OCI-LY7 (cell line): ENCODE measurements around the gene ANAPC15. TPM values are rescaled to one million over a fixed set of nuclear protein-coding genes. Genes with fewer than 3 reads are reported as not detected.

Experiments used
- BruUV-seq: library from RNA; stranded (reverse); fragments of 400-500 nt; replicated peaks from 2 replicates; lab custom pipeline; 2021; lab: Mats Ljungman, UMichigan
- CTCF ChIA-PET: fragments of 300-600 bp; sonication (Branson Sonifier 250); formaldehyde crosslinking; loops from one replicate; lab custom pipeline; 2022; ENCODE audit warnings: antibody characterized with exemption; ENCODE audit not compliant: unreplicated experiment; lab: Charles Lee
- POLR2A ChIA-PET: fragments of 300-600 bp; sonication (Branson Sonifier 250); formaldehyde crosslinking; loops from one replicate; lab custom pipeline; 2022; ENCODE audit warnings: antibody characterized with exemption; lab: Charles Lee
- DNase-seq: peaks from one replicate; pipeline ENCODE4 v3.0.0-alpha.2; 2015; ENCODE audit warnings: low spot score
- H2AFZ ChIP-seq: fragments of 200-600 bp; sonication (generic), shearing (Covaris generic); 2 replicates; pipeline ENCODE4 v1.6.1; 2014; ENCODE audit warnings: mild to moderate bottlenecking, antibody characterized with exemption, low read length, moderate library complexity
- H3K27ac ChIP-seq: fragments of 200-600 bp; sonication (generic); 2 replicates; pipeline ENCODE4 v1.5.1; 2014; ENCODE audit warnings: mixed run types, low read depth, mild to moderate bottlenecking, moderate library complexity, low read length, inconsistent platforms; ENCODE audit not compliant: poor library complexity, severe bottlenecking
- H3K36me3 ChIP-seq: fragments of 200-600 bp; sonication (generic); 2 replicates; pipeline ENCODE4 v1.6.1; 2014; ENCODE audit warnings: mild to moderate bottlenecking, antibody characterized with exemption, low read length, moderate library complexity, mixed read lengths; ENCODE audit not compliant: insufficient read depth
- H3K4me1 ChIP-seq: fragments of 200-600 bp; sonication (generic); 2 replicates; pipeline ENCODE4 v1.5.1; 2014; ENCODE audit warnings: mild to moderate bottlenecking, low read length; ENCODE audit not compliant: insufficient read depth, poor library complexity, severe bottlenecking
- H3K4me2 ChIP-seq: fragments of 200-600 bp; sonication (generic); 2 replicates; pipeline ENCODE4 v1.6.1; 2014; ENCODE audit warnings: mild to moderate bottlenecking, low read length
- H3K4me3 ChIP-seq: fragments of 200-600 bp; sonication (generic); 2 replicates; pipeline ENCODE4 v1.5.1; 2014; ENCODE audit warnings: mild to moderate bottlenecking, low read depth, low read length; ENCODE audit not compliant: poor library complexity, severe bottlenecking
- H3K79me2 ChIP-seq: fragments of 200-600 bp; sonication (generic); 2 replicates; pipeline ENCODE4 v1.6.1; 2016; ENCODE audit warnings: low read depth, mild to moderate bottlenecking, low read length, moderate library complexity, mixed read lengths; ENCODE audit not compliant: insufficient read depth
- H3K9me2 ChIP-seq: fragments of 200-600 bp; sonication (generic); 2 replicates; pipeline ENCODE4 v1.6.1; 2016; ENCODE audit warnings: mild to moderate bottlenecking, low read length, mixed read lengths; ENCODE audit not compliant: insufficient read depth
- H3K9me3 ChIP-seq: fragments of 200-600 bp; sonication (generic); 2 replicates; pipeline ENCODE4 v1.6.1; 2014; ENCODE audit warnings: mild to moderate bottlenecking, mixed run types, low read length, mixed read lengths
- H4K20me1 ChIP-seq: fragments of 200-600 bp; sonication (generic); 2 replicates; pipeline ENCODE4 v1.6.1; 2014; ENCODE audit warnings: mild to moderate bottlenecking, antibody characterized with exemption, low read length, moderate library complexity, mixed read lengths; ENCODE audit not compliant: insufficient read depth
- EZH2phosphoT487 ChIP-seq: fragments of 200-600 bp; sonication (generic); IDR thresholded peaks from 2 replicates; pipeline ENCODE4 v1.6.1; 2018; ENCODE audit warnings: low read depth, borderline replicate concordance, mild to moderate bottlenecking, mixed run types, antibody characterized with exemption, low read length, moderate library complexity, mixed read lengths
- intact Hi-C: fragments of 100-400 bp; cut with micrococcal nuclease; formaldehyde crosslinking; loops from one replicate; pipeline ENCODE4 v1.10.0; 2022; ENCODE audit not compliant: unreplicated experiment
- total RNA-seq, 2 experiments: library from RNA; depleted of rRNA in 1 of 2; stranded (reverse); fragments of >200 nt in 1 of 2; shearing (Covaris generic) in 1 of 2; gene quantifications; 2 replicates each; pipeline ENCODE4 v1.2.3, GENCODE V29; 2014 to 2022
- TF ChIP-seq, protein P1 (sequence below): fragments of 200-600 bp; sonication (generic); conservative IDR thresholded peaks from 2 replicates; pipeline ENCODE4 v1.5.1; 2014; ENCODE audit warnings: mild to moderate bottlenecking, antibody characterized with exemption, low read length, moderate library complexity, mixed read lengths

Gene ANAPC15
- total RNA-seq, 2 experiments from 2014 or later, result 48.2 to 62.4 TPM

DNA sequence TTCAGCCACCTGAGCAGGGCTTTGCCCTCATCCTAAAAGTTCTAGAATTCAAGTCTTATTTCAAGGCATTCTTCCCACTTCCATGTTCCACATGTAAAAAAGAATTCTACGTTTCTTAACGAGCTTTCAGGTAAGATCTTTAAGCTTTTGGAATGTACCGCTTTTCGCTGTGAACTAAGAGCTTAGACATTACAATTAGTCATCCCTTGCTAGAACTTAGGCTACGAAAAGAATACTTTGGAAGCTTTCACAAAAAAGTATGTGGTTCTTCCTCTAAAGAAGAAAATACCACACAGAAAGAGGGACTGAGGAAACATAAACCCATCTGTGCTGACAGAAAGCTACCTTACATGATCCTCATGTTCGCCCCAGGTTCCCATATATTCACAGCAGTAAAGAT is 34.0 kb downstream of the ANAPC15 start:
- intact Hi-C loops, result no loop called here
- Histone ChIP-seq H3K27ac (no peak overlapping the region), H3K4me1 (peaks cover 45% of the 10 kb centered on the region), H2AFZ (no peak overlapping the region), H3K9me2 (no peaks in the 10 kb centered on the region), H3K36me3 (peaks cover 23% of the 10 kb centered on the region), H3K4me2 (peak overlapping the region; percentile 70), H3K79me2 (peaks cover 60% of the 10 kb centered on the region), H4K20me1 (peaks cover 4% of the 10 kb centered on the region; the same call in 1 of the 2 replicates), H3K4me3 (peak overlapping the region; percentile 98), H3K9me3 (no peaks in the 10 kb centered on the region)
- TF ChIP-seq, protein P1, sequence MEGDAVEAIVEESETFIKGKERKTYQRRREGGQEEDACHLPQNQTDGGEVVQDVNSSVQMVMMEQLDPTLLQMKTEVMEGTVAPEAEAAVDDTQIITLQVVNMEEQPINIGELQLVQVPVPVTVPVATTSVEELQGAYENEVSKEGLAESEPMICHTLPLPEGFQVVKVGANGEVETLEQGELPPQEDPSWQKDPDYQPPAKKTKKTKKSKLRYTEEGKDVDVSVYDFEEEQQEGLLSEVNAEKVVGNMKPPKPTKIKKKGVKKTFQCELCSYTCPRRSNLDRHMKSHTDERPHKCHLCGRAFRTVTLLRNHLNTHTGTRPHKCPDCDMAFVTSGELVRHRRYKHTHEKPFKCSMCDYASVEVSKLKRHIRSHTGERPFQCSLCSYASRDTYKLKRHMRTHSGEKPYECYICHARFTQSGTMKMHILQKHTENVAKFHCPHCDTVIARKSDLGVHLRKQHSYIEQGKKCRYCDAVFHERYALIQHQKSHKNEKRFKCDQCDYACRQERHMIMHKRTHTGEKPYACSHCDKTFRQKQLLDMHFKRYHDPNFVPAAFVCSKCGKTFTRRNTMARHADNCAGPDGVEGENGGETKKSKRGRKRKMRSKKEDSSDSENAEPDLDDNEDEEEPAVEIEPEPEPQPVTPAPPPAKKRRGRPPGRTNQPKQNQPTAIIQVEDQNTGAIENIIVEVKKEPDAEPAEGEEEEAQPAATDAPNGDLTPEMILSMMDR, result no peak
- TF ChIP-seq EZH2phosphoT487, result no peak
- ChIA-PET POLR2A (interaction anchor here (0.6 to 2.4 kb wide), 10 partner anchors 8 to 92 kb away, joined by 3 to 9 read pairs (median 4); no protein-coding TSS in a partner anchor), CTCF (interaction anchor here (0.6 to 1.1 kb wide), 3 partner anchors 32 to 68 kb away, joined by 3 to 4 read pairs (median 4); no protein-coding TSS in a partner anchor)
- no peak for DNase-seq
- TSS peak; percentile 62 for BruUV-seq

DNA sequence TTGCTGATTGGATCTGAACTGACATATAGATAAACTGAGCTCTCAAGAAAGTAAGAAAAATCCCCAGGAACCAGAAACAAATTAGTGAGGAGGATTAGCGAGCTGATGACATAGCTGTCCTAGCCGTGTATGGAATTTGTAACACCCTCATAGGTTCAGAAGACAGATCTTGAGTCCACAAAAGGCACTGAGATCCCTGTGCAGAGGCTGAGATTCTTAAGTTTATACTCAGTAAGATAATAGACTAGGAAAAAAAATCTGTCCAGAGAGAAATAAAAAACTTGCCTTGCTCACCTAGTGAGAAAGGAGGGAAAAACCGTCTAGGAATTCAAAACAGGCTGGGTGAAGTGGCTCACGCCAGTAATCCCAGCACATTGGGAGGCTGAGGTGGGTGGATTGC is 36.7 kb downstream of the ANAPC15 start:
- H2AFZ ChIP-seq, result no peak overlapping the region
- peaks cover 16% of the 10 kb centered on the region for H4K20me1 ChIP-seq
- TF ChIP-seq, protein P1, result no peak
- no peak for TF ChIP-seq EZH2phosphoT487
- H3K9me2 ChIP-seq, result no peaks in the 10 kb centered on the region
- H3K4me3 ChIP-seq, result no peak overlapping the region
- peaks cover 28% of the 10 kb centered on the region for H3K36me3 ChIP-seq
- ChIA-PET POLR2A (interaction anchor here (0.6 to 0.7 kb wide), 2 partner anchors 9 to 56 kb away, joined by 3 read pairs; no protein-coding TSS in a partner anchor), CTCF (no interaction called here)
- intact Hi-C loops, result no loop called here
- no peaks in the 10 kb centered on the region for H3K9me3 ChIP-seq
- H3K4me1 ChIP-seq, result peaks cover 37% of the 10 kb centered on the region
- peaks cover 85% of the 10 kb centered on the region for H3K79me2 ChIP-seq
- no peak overlapping the region for H3K4me2 ChIP-seq
- BruUV-seq, result no TSS peak
- DNase-seq, result no peak
- no peak overlapping the region for H3K27ac ChIP-seq

DNA sequence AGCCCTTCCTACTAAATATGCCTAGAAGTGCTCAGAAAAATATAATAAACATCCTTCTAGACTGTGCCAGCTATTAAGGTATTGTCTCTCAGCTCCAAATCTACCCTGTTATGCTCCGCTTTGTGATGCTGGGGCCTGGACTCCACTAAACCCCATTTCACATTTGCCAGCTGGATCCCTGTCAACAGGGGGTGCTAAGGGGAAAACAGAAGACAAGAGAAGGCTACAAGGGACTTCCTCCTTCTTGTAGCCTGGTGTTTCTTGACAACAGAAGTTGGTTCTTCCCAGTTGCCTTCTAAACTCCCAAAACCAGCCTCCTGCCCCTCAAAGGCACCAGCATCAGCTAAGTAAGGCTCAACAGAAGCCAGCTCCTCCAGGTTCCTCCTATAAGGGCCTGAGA is 37.4 kb downstream of the ANAPC15 start:
- Histone ChIP-seq H3K79me2 (peaks cover 92% of the 10 kb centered on the region), H4K20me1 (peaks cover 22% of the 10 kb centered on the region), H3K9me2 (no peaks in the 10 kb centered on the region), H3K9me3 (no peaks in the 10 kb centered on the region), H3K4me2 (no peak overlapping the region; the same call in 1 of the 2 replicates), H3K27ac (peak overlapping the region; percentile 7), H3K4me1 (peaks cover 43% of the 10 kb centered on the region), H2AFZ (no peak overlapping the region), H3K4me3 (no peak overlapping the region), H3K36me3 (peaks cover 33% of the 10 kb centered on the region)
- ChIA-PET POLR2A (interaction anchor here (0.7 kb wide), 1 partner anchor 55 kb away, joined by 3 read pairs; no protein-coding TSS in a partner anchor), CTCF (no interaction called here)
- peak; percentile 32 for DNase-seq
- no TSS peak for BruUV-seq
- TF ChIP-seq, protein P1, result peak; percentile 61
- TF ChIP-seq EZH2phosphoT487, result no peak
- intact Hi-C loops, result no loop called here
